ENCODE data around the gene BANK1.
A peak's percentile ranks its signal among the peaks of the same experiment; 100 is the strongest.

The BANK1 gene

DNA sequence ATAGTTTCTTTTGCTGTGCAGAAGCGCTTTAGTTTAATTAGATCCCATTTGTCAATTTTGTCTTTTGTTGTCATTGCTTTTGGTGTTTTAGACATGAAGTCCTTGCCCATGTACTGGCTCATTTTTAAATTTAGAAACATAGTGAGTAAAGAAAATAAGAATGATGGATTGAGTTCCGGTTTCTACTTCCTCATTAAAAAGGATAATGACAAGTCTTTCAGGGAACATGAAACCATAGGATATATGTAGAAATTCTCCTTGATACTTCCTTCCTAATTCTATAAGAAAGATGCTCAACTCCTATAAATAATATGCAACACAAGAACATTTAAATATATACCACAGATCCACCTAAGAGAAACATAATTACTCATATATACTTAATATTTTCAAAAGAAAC, 240.9 kb downstream of the BANK1 start:
- TF ChIP-seq, protein P1, sequence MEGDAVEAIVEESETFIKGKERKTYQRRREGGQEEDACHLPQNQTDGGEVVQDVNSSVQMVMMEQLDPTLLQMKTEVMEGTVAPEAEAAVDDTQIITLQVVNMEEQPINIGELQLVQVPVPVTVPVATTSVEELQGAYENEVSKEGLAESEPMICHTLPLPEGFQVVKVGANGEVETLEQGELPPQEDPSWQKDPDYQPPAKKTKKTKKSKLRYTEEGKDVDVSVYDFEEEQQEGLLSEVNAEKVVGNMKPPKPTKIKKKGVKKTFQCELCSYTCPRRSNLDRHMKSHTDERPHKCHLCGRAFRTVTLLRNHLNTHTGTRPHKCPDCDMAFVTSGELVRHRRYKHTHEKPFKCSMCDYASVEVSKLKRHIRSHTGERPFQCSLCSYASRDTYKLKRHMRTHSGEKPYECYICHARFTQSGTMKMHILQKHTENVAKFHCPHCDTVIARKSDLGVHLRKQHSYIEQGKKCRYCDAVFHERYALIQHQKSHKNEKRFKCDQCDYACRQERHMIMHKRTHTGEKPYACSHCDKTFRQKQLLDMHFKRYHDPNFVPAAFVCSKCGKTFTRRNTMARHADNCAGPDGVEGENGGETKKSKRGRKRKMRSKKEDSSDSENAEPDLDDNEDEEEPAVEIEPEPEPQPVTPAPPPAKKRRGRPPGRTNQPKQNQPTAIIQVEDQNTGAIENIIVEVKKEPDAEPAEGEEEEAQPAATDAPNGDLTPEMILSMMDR (IDR thresholded peaks at IDR 0.05; ENCODE audit: insufficient read depth, low read depth, low read length, missing control alignments) = no peak
- no peak overlapping the region for H3K4me3 ChIP-seq (ENCODE audit: low read length)
- DNase-seq (ENCODE audit: low read depth) = no peak

DNA sequence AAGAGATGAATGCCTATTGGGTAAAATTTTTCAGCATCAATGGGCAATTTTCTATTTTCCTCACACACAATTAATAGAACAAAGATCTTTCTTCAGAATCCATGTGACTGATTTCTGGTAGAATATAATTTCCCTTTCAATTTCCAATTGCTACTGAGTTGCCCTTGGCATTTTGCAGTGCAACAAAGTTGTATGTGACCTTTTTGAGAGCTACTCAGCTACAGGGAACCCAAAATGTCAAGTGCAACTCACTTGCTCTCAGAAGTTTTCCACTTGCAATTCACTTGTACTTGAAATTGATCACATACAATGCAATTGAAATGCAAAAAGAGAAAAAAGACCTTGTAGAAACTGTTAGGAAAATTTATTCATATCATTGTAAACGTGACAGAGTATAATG, 245.5 kb downstream of the BANK1 start:
- TF ChIP-seq, protein P1 (IDR thresholded peaks at IDR 0.05; ENCODE audit: insufficient read depth, low read depth, low read length, missing control alignments) = no peak
- no peak overlapping the region for H3K4me3 ChIP-seq (ENCODE audit: low read length)
- DNase-seq (ENCODE audit: low read depth) = no peak

DNA sequence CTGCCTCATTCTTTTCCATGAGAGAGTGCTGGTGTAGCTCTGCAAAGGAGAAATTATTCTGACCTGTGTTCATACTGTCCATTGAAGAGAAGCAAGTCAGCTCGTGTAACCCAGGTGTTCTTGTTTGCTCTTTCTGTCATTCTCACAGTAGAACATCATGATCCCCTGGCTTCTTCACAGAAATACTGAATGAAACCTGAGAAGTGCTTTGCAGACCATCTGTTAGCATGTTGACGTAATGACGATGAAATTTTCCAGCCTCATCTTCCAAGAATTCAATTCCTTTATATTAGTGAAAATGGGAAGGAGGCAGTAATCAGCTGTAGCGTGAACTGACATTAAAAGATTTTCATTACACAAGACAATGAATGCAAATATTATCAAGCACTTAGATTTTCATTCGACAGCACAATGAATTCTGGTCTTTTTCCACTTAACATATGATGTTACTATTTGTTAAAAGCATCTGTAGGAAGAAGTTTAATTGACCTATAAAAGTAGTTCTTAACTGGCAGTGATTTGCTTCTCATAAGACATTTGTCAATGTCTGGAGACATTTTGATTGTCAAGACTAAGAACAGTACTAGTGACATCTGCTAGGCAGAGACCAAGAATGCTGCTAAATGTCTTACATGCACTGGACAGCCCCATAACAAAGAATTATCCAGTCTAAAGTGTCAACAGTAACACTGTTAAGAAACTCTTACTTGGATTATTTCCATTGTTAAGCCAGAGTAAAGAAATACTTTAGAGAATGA, 246.3 kb downstream of the BANK1 start:
- peak; percentile 33 for DNase-seq (ENCODE audit: low read depth)
- TF ChIP-seq, protein P1 (IDR thresholded peaks at IDR 0.05; ENCODE audit: insufficient read depth, low read depth, low read length, missing control alignments) = no peak
- H3K4me3 ChIP-seq (ENCODE audit: low read length) = no peak overlapping the region

DNA sequence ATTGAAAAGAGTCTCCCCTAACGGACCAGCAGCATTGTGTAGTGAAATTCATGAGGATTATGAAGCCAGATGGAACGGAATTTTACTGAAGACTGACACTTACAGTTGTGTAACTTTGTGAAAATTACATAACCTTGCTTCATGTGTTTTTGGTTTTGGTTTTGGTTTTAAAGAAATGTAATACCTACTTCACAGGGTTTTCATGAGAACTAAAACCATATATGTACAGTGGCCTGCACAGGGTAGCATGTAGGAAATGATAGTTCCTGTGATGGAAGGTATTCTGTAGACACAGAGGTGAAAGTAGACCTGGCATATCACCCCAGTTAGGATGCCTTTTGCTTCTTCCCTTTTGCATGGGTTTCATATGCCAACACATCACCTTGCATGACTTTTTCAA, 247.0 kb downstream of the BANK1 start:
- DNase-seq (ENCODE audit: low read depth) = no peak
- no peak overlapping the region for H3K4me3 ChIP-seq (ENCODE audit: low read length)
- TF ChIP-seq, protein P1 (IDR thresholded peaks at IDR 0.05; ENCODE audit: insufficient read depth, low read depth, low read length, missing control alignments) = no peak

DNA sequence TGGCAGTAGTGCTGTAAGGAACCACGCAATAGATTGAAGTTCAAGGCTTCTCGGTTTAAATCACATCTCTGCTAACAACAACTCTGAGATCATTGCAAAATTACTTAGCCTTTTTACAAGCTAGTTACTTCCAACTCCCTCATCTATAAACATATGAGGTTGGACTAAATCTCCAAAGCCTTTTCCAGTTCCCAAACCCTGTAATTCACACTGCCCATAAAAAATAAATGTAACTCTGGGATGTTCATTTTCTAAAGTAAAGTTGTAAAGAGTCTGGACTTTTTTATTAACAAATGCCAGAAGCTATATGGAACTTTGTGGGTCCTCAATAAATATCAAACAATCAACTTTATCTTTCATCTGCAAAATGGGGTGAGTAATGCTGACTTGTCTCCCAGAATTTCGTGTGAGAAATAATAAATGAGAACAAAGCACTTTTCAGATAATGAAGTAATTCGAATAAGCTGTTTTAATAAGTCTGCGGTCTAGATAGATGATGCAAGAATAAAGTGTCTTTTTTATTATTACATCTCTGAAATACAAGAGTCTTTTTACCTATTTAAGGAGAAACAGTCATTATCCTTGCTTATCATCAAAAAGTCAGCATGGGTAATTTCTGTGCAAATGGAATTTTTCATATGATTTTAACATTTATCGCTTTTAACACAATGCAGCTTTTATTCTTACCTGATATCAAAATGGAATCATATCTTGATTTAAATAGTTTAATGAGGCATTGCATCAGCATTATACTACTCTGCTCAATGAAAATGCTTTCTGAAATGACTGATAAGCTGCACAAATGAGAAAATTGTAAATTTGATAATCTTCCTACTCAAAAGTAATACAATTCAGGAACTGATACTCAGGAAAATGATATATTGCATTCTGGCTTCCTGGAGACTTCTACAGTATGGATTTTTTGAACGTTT, 252.6 kb downstream of the BANK1 start:
- no peak overlapping the region for H3K4me3 ChIP-seq (ENCODE audit: low read length)
- no peak for DNase-seq (ENCODE audit: low read depth)
- TF ChIP-seq, protein P1 (IDR thresholded peaks at IDR 0.05; ENCODE audit: insufficient read depth, low read depth, low read length, missing control alignments) = no peak

DNA sequence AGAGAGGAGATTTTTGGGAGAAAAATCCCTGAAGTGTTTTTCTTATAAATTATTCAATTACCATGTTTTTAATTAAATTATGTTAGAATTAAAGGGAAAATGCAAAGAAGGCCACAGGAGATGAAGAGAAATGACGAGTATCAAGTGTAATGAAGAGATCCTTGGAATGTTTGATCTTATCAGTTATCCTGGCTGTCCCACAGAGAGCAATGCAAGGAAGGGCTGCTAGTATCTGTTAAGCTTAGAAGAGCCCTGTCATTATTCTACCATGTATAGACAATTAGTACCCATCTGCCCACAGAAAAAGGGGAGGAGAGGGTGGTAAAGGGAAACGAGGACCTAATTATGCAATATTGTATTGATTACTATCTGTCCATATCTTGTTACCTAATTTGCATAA, 257.1 kb downstream of the BANK1 start:
- TF ChIP-seq, protein P1 (IDR thresholded peaks at IDR 0.05; ENCODE audit: insufficient read depth, low read depth, low read length, missing control alignments) = no peak
- no peak for DNase-seq (ENCODE audit: low read depth)
- no peak overlapping the region for H3K4me3 ChIP-seq (ENCODE audit: low read length)
